ENCODE measurements around the gene GATAD2A. TPM values are rescaled to one million over a fixed set of nuclear protein-coding genes. Genes with fewer than 3 reads are reported as not detected.

The GATAD2A gene
- total RNA-seq, 1 donor: 44.5 TPM

DNA sequence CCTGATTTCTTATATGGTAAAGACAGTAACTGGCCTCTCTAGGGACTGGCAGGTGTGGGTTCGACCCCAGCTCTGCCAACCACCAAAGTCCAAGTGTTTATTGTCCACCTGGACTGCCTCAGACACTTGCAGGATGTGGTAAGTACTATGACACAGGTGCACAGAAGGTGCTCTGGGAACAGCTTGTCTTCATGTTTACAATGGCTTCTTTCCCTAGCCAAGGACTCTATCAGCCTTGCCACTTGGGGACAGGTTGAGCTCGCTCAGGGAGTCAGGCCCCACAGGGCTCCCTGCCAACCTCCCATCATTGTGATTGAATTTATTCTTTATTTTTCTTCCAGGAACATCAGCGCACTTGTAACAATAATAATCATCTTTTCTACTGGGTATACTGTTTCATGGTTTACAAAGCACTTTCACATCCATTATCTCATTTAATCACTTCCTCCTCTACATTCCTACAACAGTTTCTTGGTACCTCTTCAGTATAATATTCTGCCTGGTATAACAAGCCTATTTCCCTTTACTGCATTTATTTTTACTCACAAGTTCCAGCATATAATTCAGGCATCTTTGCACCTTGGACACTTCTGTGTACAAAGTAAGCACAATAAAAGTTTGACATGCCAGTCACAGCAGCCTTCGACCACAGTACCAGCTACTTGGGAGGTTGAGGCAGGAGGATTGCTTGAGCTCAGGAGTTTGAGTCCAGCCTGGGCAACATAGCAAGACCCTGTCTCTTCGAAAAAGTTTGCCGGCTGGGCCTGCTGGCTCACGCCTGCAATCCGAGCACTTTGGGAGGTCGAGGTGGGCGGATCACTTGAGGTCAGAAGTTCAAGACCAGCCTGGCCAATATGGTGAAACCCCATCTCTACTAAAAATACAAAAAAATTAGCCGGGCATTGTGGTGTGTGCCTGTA is 24.2 kb upstream of the GATAD2A start:
- TF ChIP-seq CTCF (IDR thresholded peaks at IDR 0.05; ENCODE audit: insufficient read depth, low read depth, low read length): no peak
- DNase-seq (ENCODE audit: low read depth): no peak
- no peak overlapping the region for H3K4me3 ChIP-seq (ENCODE audit: low read depth, low read length)

DNA sequence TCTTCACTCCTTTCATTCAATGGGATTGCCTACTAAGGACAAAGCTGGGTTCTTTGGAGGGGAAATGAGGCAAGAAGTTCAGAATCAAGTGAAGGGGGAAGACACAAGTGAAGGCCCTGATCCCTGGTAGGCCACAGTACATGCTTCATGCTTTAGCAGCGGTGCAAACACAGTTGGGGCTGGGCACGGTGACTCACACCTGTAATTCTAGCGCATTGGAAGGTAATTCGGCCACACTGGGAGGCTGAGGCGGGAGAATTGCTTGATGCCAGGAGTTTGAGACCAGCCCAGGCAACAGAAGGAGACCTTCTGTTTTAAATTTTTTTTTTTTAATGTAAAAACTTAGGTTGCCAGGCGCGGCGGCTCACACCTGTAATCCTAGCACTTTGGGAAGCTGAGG is 23.4 kb upstream of the GATAD2A start:
- no peak for TF ChIP-seq CTCF (IDR thresholded peaks at IDR 0.05; ENCODE audit: insufficient read depth, low read depth, low read length)
- H3K4me3 ChIP-seq (ENCODE audit: low read depth, low read length): no peak overlapping the region
- no peak for DNase-seq (ENCODE audit: low read depth)

- no peak for TF ChIP-seq CTCF (IDR thresholded peaks at IDR 0.05; ENCODE audit: insufficient read depth, low read depth, low read length)
- H3K4me3 ChIP-seq (ENCODE audit: low read depth, low read length): peak overlapping the region; percentile 56
- DNase-seq (ENCODE audit: low read depth): no peak
These were observed 21.0 kb upstream of the GATAD2A start for GRCh38 chr19:19384486-19384885.

DNA sequence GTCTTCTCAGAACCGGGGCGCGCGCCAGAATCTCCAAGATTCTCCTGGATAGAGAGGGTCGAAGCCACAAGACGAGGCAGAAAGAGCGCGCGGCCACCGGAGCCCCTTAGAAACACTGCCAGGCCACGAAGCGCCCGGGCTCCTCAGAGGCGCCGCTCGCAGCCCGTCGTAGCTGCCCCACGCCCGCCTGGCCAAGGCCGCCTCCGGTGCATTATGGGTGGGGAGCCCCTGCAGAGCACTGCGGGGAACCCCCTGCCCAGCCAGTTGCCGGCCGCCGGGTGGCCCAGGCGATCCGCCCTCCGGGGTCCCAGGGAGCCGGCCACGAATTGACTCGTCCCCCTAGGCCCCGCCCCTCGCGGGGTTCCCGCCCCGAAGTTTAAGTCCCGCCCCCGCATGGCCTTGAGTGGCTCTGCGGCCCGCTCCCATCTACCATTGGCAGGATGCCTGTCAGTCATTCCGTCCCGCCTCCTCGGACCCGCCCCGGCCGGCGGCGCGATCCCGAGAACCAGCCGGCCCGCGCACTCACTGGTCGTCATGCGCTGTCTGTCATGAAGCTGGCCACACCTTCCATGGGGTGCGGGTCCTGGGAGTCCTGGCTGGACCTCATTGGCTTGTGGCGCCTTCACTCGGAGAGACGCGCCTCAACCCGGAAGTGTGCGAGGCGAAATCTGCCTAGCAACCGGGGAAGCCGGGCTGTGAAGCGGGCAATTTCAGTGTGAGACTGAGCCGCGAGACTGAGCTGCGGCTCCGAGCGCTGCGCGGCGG is 20.2 kb upstream of the GATAD2A start:
- TF ChIP-seq CTCF (IDR thresholded peaks at IDR 0.05; ENCODE audit: insufficient read depth, low read depth, low read length): peak; percentile 21
- peak; percentile 100 for DNase-seq (ENCODE audit: low read depth)

GRCh38 chr19:19385896-19386869 is 19.3 kb upstream of the GATAD2A start:
- peak; percentile 58 for DNase-seq (ENCODE audit: low read depth)
- peak; percentile 28 for TF ChIP-seq CTCF (IDR thresholded peaks at IDR 0.05; ENCODE audit: insufficient read depth, low read depth, low read length)
- H3K4me3 ChIP-seq (ENCODE audit: low read depth, low read length): peak overlapping the region; percentile 92

More for the DNA sequence above, 20.2 kb upstream of the GATAD2A start:
- peak overlapping the region; percentile 92 for H3K4me3 ChIP-seq (ENCODE audit: low read depth, low read length)

GRCh38 chr19:19387108-19387507 is 18.4 kb upstream of the GATAD2A start:
- TF ChIP-seq CTCF (IDR thresholded peaks at IDR 0.05; ENCODE audit: insufficient read depth, low read depth, low read length): no peak
- no peak for DNase-seq (ENCODE audit: low read depth)
- peak overlapping the region; percentile 92 for H3K4me3 ChIP-seq (ENCODE audit: low read depth, low read length)

Data from fibroblast of villous mesenchyme (primary cell).